Measurements from ENCODE around the gene ZNF48. TPM values are rescaled to one million over a fixed set of nuclear protein-coding genes. Genes with fewer than 3 reads are reported as not detected.

The ZNF48 gene
- total RNA-seq, 4 donors from 2014 or later = 2.8 to 5.9 (median 4.5) TPM

DNA sequence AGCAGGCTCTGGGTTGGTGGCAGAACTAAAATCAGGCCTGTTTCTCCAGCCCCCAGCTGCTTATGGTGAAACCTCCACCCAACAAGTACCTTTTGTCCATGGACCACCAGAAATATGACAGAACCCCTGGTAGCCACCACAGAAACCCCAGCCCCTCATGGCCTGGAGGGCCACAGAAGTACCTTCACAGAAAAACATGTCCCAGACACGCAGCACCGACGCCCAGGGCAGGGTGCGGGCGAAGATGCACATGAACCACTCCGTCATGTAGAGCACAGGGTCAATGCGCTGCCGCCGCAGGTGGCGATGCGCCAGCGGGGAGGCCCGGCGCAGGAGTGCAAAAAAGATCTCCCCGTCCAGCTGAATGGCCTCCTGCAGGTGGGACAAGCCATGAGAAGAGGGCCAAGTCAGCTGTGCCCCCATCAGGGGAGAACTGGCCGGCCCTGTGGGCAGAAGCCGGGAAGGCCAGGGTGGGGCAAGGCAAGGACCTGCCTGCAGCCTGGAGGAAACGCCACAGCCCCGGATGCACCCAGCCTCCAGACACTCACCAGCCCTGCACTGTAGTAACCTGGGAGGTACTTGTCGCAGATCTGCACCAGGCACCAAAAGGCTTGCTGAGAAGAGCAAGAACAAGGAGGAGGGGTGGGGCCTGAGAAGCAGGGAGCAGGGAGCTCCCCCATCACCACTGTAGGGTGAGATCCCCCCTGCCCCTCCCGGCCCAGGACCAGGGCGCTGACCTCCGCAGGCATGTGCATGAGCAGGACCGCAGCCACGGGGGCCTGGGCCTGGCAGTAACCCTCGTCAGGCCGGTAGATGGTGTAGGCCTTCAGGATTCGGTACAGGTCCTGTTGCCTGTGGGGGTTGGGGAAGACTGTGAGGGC, 36.0 kb upstream of the ZNF48 start:
- intact Hi-C loops (cut with DNase I) = no loop called here
- Histone ChIP-seq H3K36me3 (peaks cover 22 to 79% (median 25%) of the 10 kb centered on the region in 3 donors), H3K4me3 (no peak overlapping the region), H3K27me3 (no peaks in the 10 kb centered on the region), H3K27ac (no peak overlapping the region), H3K4me1 (peaks cover 10 to 41% (median 14%) of the 10 kb centered on the region in 3 donors), H3K9me3 (no peaks in the 10 kb centered on the region)
- 78 to 83% methylated on average over 12 to 20 of the region's 28 CpGs for WGBS, 2 donors
- TF ChIP-seq, protein P1, sequence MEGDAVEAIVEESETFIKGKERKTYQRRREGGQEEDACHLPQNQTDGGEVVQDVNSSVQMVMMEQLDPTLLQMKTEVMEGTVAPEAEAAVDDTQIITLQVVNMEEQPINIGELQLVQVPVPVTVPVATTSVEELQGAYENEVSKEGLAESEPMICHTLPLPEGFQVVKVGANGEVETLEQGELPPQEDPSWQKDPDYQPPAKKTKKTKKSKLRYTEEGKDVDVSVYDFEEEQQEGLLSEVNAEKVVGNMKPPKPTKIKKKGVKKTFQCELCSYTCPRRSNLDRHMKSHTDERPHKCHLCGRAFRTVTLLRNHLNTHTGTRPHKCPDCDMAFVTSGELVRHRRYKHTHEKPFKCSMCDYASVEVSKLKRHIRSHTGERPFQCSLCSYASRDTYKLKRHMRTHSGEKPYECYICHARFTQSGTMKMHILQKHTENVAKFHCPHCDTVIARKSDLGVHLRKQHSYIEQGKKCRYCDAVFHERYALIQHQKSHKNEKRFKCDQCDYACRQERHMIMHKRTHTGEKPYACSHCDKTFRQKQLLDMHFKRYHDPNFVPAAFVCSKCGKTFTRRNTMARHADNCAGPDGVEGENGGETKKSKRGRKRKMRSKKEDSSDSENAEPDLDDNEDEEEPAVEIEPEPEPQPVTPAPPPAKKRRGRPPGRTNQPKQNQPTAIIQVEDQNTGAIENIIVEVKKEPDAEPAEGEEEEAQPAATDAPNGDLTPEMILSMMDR (IDR thresholded peaks at IDR 0.05) = no peak
- TF ChIP-seq POLR2A (IDR thresholded peaks at IDR 0.05) = no peak
- DNase-seq = no peak

DNA sequence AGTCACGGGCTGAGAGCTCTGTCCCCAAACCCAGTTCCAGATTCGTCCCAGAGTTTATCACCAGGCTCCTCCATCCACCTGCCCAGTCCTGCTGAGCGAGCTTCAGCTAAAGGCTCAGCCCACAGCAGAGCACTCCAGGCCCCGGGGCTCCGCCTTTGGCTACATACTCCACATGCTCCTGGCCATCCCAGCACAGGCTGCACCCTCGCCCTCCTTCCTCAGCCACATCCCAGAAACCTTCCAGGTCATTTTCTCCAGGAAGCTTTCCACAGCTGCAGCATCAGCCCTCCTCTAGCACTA, 35.4 kb upstream of the ZNF48 start:
- Histone ChIP-seq H3K9me3 (no peaks in the 10 kb centered on the region), H3K36me3 (peaks cover 22 to 85% (median 28%) of the 10 kb centered on the region in 3 donors), H3K27me3 (no peaks in the 10 kb centered on the region), H3K27ac (no peak overlapping the region), H3K4me1 (peaks cover 9 to 38% (median 14%) of the 10 kb centered on the region in 3 donors), H3K4me3 (no peak overlapping the region)
- TF ChIP-seq, protein P1 (IDR thresholded peaks at IDR 0.05) = no peak
- no peak for TF ChIP-seq POLR2A (IDR thresholded peaks at IDR 0.05)
- 71 to 75% methylated on average over 6 of the region's 6 CpGs for WGBS, 2 donors
- intact Hi-C loops (cut with DNase I) = no loop called here
- DNase-seq = no peak

DNA sequence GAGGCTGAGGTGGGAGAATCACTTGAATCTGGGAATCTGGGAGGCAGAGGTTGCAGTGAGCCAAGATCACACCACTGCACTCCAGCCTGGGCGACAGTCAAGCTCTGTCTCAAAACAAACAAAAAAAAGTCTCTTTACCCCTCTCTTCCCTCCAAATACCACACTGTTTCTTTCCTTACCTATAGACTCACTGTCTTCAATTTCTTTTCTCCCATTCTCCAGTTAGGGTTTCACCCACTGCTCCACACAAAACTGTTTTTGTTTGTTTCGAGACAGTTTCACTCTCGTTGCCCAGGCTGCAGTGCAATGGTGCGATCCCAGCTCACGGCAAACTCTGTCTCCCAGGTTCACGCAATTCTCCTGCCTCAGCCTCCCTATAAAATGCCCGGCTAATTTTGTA, 34.0 kb upstream of the ZNF48 start:
- 94 to 100% methylated on average over 7 of the region's 7 CpGs for WGBS, 2 donors
- intact Hi-C loops (cut with DNase I) = no loop called here
- H3K36me3 ChIP-seq = peaks cover 22 to 98% (median 30%) of the 10 kb centered on the region in 3 donors

DNA sequence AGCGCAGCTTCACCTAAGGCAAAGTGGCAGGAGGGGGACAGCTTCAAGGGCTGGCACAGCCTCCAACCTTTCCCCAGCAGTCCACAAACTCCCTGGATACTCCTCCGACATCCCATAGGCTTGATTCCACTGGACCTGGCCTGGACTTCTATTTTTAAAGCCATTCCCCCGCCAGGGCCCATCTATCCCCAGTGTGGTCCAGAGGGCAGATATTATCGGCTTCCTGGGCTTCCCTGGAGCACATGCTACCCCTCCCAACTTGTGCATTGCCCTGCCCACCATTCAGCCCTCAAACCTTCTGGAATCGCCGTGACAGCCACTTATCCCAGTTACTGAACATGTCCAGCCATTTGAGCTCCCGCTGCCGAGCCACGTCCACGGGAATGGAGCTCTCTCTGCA, 30.0 kb upstream of the ZNF48 start:
- H3K27ac ChIP-seq = no peak overlapping the region
- intact Hi-C loops (cut with DNase I) = no loop called here
- 80 to 94% methylated on average over 3 to 7 of the region's 10 CpGs for WGBS, 2 donors
- TF ChIP-seq, protein P1 (IDR thresholded peaks at IDR 0.05) = no peak
- no peak for TF ChIP-seq POLR2A (IDR thresholded peaks at IDR 0.05)
- H3K4me3 ChIP-seq = no peak overlapping the region
- peaks cover 19 to 52% (median 26%) of the 10 kb centered on the region in 3 donors for H3K4me1 ChIP-seq
- H3K9me3 ChIP-seq = no peaks in the 10 kb centered on the region
- no peaks in the 10 kb centered on the region for H3K27me3 ChIP-seq
- peaks cover 0 to 67% (median 11%) of the 10 kb centered on the region in 3 donors for H3K36me3 ChIP-seq
- DNase-seq = no peak

More for the DNA sequence above, 34.0 kb upstream of the ZNF48 start:
- Histone ChIP-seq H3K4me3 (no peak overlapping the region), H3K4me1 (peaks cover 6 to 43% (median 8%) of the 10 kb centered on the region in 3 donors), H3K27ac (no peak overlapping the region), H3K27me3 (no peaks in the 10 kb centered on the region), H3K9me3 (no peaks in the 10 kb centered on the region)
- TF ChIP-seq, protein P1 (IDR thresholded peaks at IDR 0.05) = no peak
- TF ChIP-seq POLR2A (IDR thresholded peaks at IDR 0.05) = no peak
- DNase-seq = no peak

DNA sequence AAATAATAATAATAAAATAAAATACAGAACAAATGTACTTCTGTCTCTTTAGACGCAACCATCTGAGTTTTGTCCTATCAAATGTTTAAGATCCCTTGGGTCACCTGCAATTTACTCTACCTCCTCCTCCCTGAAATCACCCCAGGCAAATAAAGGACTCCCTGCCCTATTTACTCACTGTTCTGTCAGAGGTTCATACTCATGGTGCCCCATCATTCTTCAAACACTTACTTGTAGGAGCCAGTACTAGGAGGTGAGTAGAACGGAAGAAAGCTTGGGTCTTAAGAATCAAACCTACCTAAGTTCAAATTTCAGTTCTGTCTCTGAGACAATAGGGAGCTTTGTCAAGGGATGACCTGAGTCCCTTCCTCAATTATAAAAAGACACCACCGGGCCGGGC, 28.7 kb upstream of the ZNF48 start:
- no peak for DNase-seq
- 62 to 79% methylated on average over 4 of the region's 4 CpGs for WGBS, 2 donors
- TF ChIP-seq, protein P1 (IDR thresholded peaks at IDR 0.05) = no peak
- no peak for TF ChIP-seq POLR2A (IDR thresholded peaks at IDR 0.05)

More for the DNA sequence above, 28.7 kb upstream of the ZNF48 start:
- intact Hi-C loops (cut with DNase I) = no loop called here
- Histone ChIP-seq H3K4me1 (peaks cover 19 to 57% (median 30%) of the 10 kb centered on the region in 3 donors), H3K36me3 (peaks cover 0 to 54% (median 11%) of the 10 kb centered on the region in 3 donors), H3K27me3 (no peaks in the 10 kb centered on the region), H3K4me3 (peak overlapping the region in 1 of 4 donors; percentile 83), H3K27ac (no peak overlapping the region), H3K9me3 (no peaks in the 10 kb centered on the region)

Measured in esophagus squamous epithelium (tissue), 5 donors.